OCI-LY7 (cell line): Measurements from ENCODE around the gene PKD1L1. TPM values are rescaled to one million over a fixed set of nuclear protein-coding genes. Genes with fewer than 3 reads are reported as not detected.
"Not testable (repeated sequence)": the region's sequence is repeated elsewhere in the genome, so short reads cannot be mapped to it uniquely, and the experiment has no call there.

ENCODE experiments used
- BruUV-seq: library from RNA; stranded (reverse); fragments of 400-500 nt; replicated peaks from 2 replicates; lab custom pipeline; 2021; lab: Mats Ljungman, UMichigan
- CTCF ChIA-PET: fragments of 300-600 bp; sonication (Branson Sonifier 250); formaldehyde crosslinking; loops from one replicate; lab custom pipeline; 2022; ENCODE audit warnings: antibody characterized with exemption; ENCODE audit not compliant: unreplicated experiment; lab: Charles Lee
- POLR2A ChIA-PET: fragments of 300-600 bp; sonication (Branson Sonifier 250); formaldehyde crosslinking; loops from one replicate; lab custom pipeline; 2022; ENCODE audit warnings: antibody characterized with exemption; lab: Charles Lee
- DNase-seq: peaks from one replicate; pipeline ENCODE4 v3.0.0-alpha.2; 2015; ENCODE audit warnings: low spot score
- H2AFZ ChIP-seq: fragments of 200-600 bp; sonication (generic), shearing (Covaris generic); 2 replicates; pipeline ENCODE4 v1.6.1; 2014; ENCODE audit warnings: mild to moderate bottlenecking, antibody characterized with exemption, low read length, moderate library complexity
- H3K27ac ChIP-seq: fragments of 200-600 bp; sonication (generic); 2 replicates; pipeline ENCODE4 v1.5.1; 2014; ENCODE audit warnings: mixed run types, low read depth, mild to moderate bottlenecking, moderate library complexity, low read length, inconsistent platforms; ENCODE audit not compliant: poor library complexity, severe bottlenecking
- H3K36me3 ChIP-seq: fragments of 200-600 bp; sonication (generic); 2 replicates; pipeline ENCODE4 v1.6.1; 2014; ENCODE audit warnings: mild to moderate bottlenecking, antibody characterized with exemption, low read length, moderate library complexity, mixed read lengths; ENCODE audit not compliant: insufficient read depth
- H3K4me1 ChIP-seq: fragments of 200-600 bp; sonication (generic); 2 replicates; pipeline ENCODE4 v1.5.1; 2014; ENCODE audit warnings: mild to moderate bottlenecking, low read length; ENCODE audit not compliant: insufficient read depth, poor library complexity, severe bottlenecking
- H3K4me2 ChIP-seq: fragments of 200-600 bp; sonication (generic); 2 replicates; pipeline ENCODE4 v1.6.1; 2014; ENCODE audit warnings: mild to moderate bottlenecking, low read length
- H3K4me3 ChIP-seq: fragments of 200-600 bp; sonication (generic); 2 replicates; pipeline ENCODE4 v1.5.1; 2014; ENCODE audit warnings: mild to moderate bottlenecking, low read depth, low read length; ENCODE audit not compliant: poor library complexity, severe bottlenecking
- H3K79me2 ChIP-seq: fragments of 200-600 bp; sonication (generic); 2 replicates; pipeline ENCODE4 v1.6.1; 2016; ENCODE audit warnings: low read depth, mild to moderate bottlenecking, low read length, moderate library complexity, mixed read lengths; ENCODE audit not compliant: insufficient read depth
- H3K9me2 ChIP-seq: fragments of 200-600 bp; sonication (generic); 2 replicates; pipeline ENCODE4 v1.6.1; 2016; ENCODE audit warnings: mild to moderate bottlenecking, low read length, mixed read lengths; ENCODE audit not compliant: insufficient read depth
- H3K9me3 ChIP-seq: fragments of 200-600 bp; sonication (generic); 2 replicates; pipeline ENCODE4 v1.6.1; 2014; ENCODE audit warnings: mild to moderate bottlenecking, mixed run types, low read length, mixed read lengths
- H4K20me1 ChIP-seq: fragments of 200-600 bp; sonication (generic); 2 replicates; pipeline ENCODE4 v1.6.1; 2014; ENCODE audit warnings: mild to moderate bottlenecking, antibody characterized with exemption, low read length, moderate library complexity, mixed read lengths; ENCODE audit not compliant: insufficient read depth
- CTCF ChIP-seq: fragments of 200-600 bp; sonication (generic); conservative IDR thresholded peaks from 2 replicates; pipeline ENCODE4 v1.5.1; 2014; ENCODE audit warnings: mild to moderate bottlenecking, antibody characterized with exemption, low read length, moderate library complexity, mixed read lengths
- EZH2phosphoT487 ChIP-seq: fragments of 200-600 bp; sonication (generic); IDR thresholded peaks from 2 replicates; pipeline ENCODE4 v1.6.1; 2018; ENCODE audit warnings: low read depth, borderline replicate concordance, mild to moderate bottlenecking, mixed run types, antibody characterized with exemption, low read length, moderate library complexity, mixed read lengths
- intact Hi-C: fragments of 100-400 bp; cut with micrococcal nuclease; formaldehyde crosslinking; loops from one replicate; pipeline ENCODE4 v1.10.0; 2022; ENCODE audit not compliant: unreplicated experiment
- total RNA-seq, 2 experiments: library from RNA; depleted of rRNA in 1 of 2; stranded (reverse); fragments of >200 nt in 1 of 2; shearing (Covaris generic) in 1 of 2; gene quantifications; 2 replicates each; pipeline ENCODE4 v1.2.3, GENCODE V29; 2014 to 2022

PKD1L1 gene
- total RNA-seq, 2 experiments from 2014 or later = 0.19 to 0.63 TPM

DNA sequence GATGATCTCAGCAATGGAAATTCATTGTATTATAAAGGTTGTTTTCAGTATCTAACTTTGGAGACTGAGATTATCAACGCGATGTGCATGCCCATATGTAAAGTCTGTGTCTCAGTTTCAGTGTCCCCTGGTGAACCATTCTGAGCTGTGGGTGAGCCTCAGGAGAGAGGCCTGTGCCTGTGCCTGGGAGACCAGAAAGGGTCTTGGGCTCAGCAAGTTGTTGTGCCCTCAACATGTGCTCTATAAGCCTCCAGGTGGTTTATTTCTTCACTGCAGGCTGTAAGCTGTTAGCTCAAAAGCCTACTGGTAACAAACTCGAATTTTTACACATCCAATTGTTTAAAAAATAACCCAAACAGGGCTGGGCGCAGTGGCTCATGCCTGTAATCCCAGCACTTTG, 151.9 kb downstream of the PKD1L1 start:
- Histone ChIP-seq H2AFZ (no peak overlapping the region), H3K9me2 (no peaks in the 10 kb centered on the region), H3K4me2 (no peak overlapping the region), H3K27ac (no peak overlapping the region), H3K79me2 (no peaks in the 10 kb centered on the region), H3K4me1 (no peaks in the 10 kb centered on the region), H3K36me3 (no peaks in the 10 kb centered on the region), H3K9me3 (peaks cover 5% of the 10 kb centered on the region; the same call in 1 of the 2 replicates), H4K20me1 (no peaks in the 10 kb centered on the region), H3K4me3 (no peak overlapping the region)
- no peak for TF ChIP-seq CTCF
- TF ChIP-seq EZH2phosphoT487 = no peak
- DNase-seq = no peak
- POLR2A ChIA-PET = interaction anchor here (0.6 to 1.7 kb wide), 9 partner anchors 9 to 431 kb away, joined by 3 to 9 read pairs (median 4); no protein-coding TSS in a partner anchor
- intact Hi-C loops = no loop called here
- CTCF ChIA-PET = interaction anchor here (0.7 kb wide), 1 partner anchor 10 kb away, joined by 6 read pairs; no protein-coding TSS in a partner anchor
- BruUV-seq = no TSS peak

GRCh38 chr7:47795631-47796030, 152.6 kb downstream of the PKD1L1 start:
- ChIA-PET CTCF (no interaction called here), POLR2A (interaction anchor here (1.7 kb wide), 1 partner anchor 14 kb away, joined by 9 read pairs; no protein-coding TSS in a partner anchor)
- Histone ChIP-seq H3K4me3 (no peak overlapping the region), H3K4me2 (no peak overlapping the region), H3K36me3 (no peaks in the 10 kb centered on the region), H2AFZ (no peak overlapping the region), H3K9me2 (no peaks in the 10 kb centered on the region), H3K9me3 (peaks cover 5% of the 10 kb centered on the region; the same call in 1 of the 2 replicates), H4K20me1 (no peaks in the 10 kb centered on the region), H3K27ac (no peak overlapping the region), H3K79me2 (no peaks in the 10 kb centered on the region), H3K4me1 (no peaks in the 10 kb centered on the region)
- no TSS peak for BruUV-seq
- TF ChIP-seq CTCF = no peak
- TF ChIP-seq EZH2phosphoT487 = no peak
- DNase-seq = no peak
- intact Hi-C loops = no loop called here

- H3K4me1 ChIP-seq, H2AFZ ChIP-seq, H3K79me2 ChIP-seq, intact Hi-C loops, DNase-seq, POLR2A ChIA-PET, H3K9me2 ChIP-seq, H3K4me2 ChIP-seq, H3K9me3 ChIP-seq, H4K20me1 ChIP-seq, H3K36me3 ChIP-seq, BruUV-seq, H3K4me3 ChIP-seq, H3K27ac ChIP-seq: not testable (repeated sequence)
- CTCF ChIA-PET = interaction anchor here (0.5 kb wide), 1 partner anchor 11 kb away, joined by 3 read pairs; no protein-coding TSS in a partner anchor
Observed at GRCh38 chr7:47795126-47795525, 153.1 kb downstream of the PKD1L1 start.
